Activated T-helper 1 cell treated with anti-CD3 and anti-CD28 coated beads, Interleukin-2, amount 50 U/mL, for 16 hours (primary cell): ENCODE data around the gene IPO11.
"Not testable (repeated sequence)": the region's sequence is repeated elsewhere in the genome, so short reads cannot be mapped to it uniquely, and the experiment has no call there.

Experiments
- DNase-seq, 2 donors: peaks; one replicate each; pipeline ENCODE4 v3.0.0-alpha.2; 2020; ENCODE audit warnings: low read depth in 1 of 2, low spot score in 1 of 2

The IPO11 gene

GRCh38 chr5:62448528-62448927, 36.0 kb downstream of the IPO11 start:
- DNase-seq: no peak

DNA sequence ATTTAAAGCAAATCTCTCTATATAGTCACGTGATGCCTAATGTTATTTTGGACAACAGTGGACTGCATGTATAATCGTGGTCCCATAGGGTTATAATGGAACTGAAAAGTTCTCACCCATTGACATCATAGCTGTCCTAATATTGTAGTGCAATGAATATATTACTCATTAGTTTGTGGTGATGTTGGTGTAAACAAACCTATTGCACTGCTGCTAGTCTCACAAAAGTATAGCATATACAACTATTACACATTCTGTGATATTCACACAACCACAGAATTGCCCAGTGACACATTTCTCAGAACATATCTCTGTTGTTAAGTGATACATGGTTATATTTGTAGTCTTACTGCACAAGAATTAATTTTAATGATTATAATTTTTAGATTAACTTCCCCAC, 37.7 kb downstream of the IPO11 start:
- DNase-seq: no peak

- no peak for DNase-seq
Measured at GRCh38 chr5:62457071-62457470, 44.5 kb downstream of the IPO11 start.

DNA sequence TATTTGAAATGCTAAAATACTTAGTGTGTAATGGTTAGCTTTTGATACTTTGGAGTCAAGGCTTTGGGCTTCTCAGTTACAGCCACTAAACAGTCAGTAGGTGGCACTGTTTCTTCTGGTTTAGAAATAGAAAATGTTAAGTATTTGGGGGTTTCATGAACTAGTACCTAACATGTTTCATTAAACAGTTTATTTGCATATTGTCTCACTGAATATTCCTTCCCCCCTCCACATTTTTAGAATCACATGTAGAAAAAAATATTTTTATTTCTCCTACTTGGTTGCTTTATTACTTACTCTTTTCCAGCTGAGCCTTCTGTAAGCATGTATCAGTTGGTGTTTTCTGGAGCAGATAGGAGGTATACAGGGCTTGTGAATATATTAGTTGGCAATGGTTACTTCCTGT, 48.0 kb downstream of the IPO11 start:
- DNase-seq: no peak

DNA sequence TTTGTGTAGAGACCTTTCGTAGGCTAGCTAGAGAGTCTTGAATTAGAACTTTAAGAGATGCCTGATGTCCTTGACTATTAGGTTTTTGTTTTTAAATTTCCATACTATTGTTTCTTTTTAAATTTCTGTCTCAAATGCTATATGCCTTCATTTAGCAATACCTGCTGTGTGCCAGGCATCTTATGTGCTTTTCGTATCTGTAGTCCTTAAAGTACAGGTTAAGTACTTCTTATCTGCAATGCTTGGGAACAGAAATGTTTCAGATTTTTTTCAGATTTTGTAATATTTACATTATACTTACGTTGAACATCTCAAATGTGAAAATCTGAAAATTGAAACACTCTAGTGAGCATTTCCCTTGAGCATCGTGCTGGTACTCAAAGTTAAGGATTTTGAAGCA, 49.0 kb downstream of the IPO11 start:
- no peak for DNase-seq

DNA sequence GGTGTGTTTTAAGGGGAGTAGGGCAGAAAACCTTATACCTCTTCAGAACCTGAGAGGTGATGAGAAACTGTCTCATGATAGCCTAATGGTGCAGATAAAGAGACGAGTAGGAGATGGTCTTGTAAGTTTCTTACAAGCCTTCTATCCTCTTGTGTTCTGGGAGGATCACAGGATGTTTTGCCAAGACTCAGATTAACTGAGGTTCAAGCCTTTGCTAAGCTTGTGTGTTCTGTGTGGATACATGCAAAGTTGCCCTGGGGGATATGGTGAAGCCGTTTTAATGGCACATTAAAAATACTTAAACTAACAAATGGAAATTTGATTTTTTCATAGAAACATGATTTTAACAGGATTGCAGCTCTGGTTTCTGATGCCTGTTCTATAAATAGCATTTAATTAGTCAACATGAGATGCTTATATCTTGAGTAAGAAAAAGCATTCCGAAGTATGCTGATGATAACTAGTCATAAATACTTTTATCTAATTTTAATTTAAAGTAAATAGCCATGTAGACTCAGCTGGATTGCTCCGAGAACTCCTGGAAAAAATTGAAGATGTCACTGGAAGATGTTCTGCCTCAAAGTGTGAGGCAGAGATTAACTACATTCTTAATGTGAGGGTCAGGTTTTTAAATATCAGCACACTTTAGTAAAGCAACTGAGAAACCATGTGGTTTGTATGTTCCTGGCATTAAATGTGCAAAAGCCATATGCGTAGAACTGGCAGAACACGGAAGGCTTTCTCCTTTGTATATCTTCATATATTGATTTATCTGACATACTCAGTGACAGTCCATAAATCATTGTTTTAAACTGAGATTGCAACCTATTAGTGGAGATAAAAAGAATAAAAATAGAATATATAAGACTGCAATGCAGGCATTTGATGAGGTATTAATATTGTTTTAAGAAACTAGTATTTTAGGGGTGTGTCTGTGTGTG, 53.7 kb downstream of the IPO11 start:
- DNase-seq: no peak

- DNase-seq: no peak
Measured at GRCh38 chr5:62473209-62473608, 60.6 kb downstream of the IPO11 start.

GRCh38 chr5:62475072-62475471, 62.5 kb downstream of the IPO11 start:
- no peak for DNase-seq

- DNase-seq: no peak
Measured at GRCh38 chr5:62477801-62478200, 65.2 kb downstream of the IPO11 start.

- no peak for DNase-seq
Measured at GRCh38 chr5:62483556-62483955, 71.0 kb downstream of the IPO11 start.

- no peak for DNase-seq
Measured at GRCh38 chr5:62486672-62487071, 74.1 kb downstream of the IPO11 start.

GRCh38 chr5:62488531-62488930, 76.0 kb downstream of the IPO11 start:
- DNase-seq: no peak

- DNase-seq: no peak
Measured at GRCh38 chr5:62489471-62489870, 76.9 kb downstream of the IPO11 start.

DNA sequence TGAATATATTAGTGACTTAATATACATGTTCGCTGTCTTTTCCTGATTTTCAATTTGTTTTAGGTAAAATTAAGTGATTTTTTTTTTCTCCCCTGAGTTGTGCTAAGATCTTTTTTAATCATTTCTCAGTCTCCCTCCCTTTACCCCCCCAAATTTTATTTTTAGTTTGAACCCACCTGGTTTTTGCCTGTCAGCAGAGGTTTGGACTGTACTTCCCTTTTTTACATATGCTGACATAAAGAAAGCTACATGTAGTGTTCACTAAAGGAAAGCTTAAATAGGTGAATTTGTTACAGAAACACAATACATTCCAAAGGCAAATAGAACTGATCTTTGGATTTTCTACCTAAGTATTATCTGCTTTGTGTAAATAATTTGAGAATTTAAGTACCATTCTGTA, 82.2 kb downstream of the IPO11 start:
- DNase-seq: no peak

DNA sequence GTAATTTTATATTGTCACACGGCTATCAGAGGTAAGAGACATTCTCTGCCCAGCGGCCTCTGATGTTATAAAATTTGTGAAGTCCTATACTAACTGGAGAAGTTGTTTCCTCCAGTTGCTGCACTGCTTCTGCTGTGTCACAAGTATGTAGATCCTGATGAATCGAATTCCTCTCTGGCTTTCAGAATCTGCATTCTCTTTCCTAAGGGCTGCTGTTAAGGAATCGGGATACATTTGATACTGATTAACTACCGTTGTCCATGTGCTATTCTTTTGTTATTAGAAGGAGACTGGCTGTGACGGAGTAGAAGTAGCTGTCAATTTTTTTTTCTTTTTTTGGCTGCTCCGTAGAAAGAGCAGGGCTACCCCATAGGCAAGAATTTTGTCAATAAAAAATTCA, 84.3 kb downstream of the IPO11 start:
- no peak for DNase-seq

DNA sequence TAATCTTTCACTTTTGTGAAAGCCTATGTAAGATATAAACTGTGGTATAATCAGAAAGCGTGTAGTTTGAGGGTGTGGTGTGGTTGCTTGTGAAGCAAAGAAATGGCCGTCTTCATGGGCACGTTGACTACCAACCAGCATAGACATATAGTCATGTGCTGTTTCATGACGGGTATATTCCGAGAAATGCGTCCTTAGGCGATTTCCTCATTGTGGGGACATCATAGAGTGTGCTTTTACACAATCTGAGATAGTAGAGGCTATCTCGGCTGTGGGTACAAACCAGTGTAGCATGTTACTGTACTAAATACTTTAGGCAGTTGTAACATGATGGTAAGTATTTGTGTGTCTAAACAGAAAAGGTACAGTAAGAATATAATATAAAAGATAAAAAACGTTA, 86.4 kb downstream of the IPO11 start:
- no peak for DNase-seq

DNA sequence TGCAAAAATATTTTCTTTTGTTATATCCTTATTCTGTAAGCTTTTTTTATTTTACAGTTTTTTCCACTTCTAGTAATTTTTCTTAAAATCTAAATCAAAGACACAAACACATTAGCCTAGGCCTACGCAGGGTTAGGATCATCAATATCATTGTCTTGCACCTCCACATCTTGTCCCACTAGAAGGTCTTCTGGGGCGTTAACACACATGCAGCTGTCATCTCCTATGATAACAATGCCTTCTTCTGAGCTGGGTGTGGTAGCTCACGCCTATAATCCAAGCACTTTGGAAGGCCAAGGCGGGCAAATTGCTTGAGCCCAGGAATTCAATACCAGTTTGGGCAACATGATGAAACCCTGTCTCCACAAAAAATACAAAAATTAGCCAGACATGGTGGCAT, 87.2 kb downstream of the IPO11 start:
- no peak for DNase-seq

GRCh38 chr5:62502456-62503101, 90.0 kb downstream of the IPO11 start:
- no peak for DNase-seq

DNA sequence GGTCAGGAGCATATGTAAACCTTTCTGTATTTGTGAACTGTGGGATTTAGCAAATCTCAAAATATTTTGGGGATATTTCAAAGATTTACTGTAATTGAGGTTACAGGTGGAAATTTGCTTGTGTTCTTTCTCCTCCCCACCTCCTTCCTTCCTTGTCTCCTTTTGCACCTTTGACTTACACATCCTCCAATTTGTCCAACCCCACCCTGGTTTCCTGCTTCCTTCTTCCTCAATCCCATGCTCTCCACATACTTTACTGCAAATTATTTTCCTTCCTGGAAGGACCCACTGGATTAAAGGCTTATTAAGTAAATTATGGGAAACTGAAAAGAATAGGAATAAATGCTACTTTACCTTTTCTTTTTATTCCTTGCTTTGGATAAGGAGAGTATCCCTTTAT, 91.6 kb downstream of the IPO11 start:
- DNase-seq: no peak

DNA sequence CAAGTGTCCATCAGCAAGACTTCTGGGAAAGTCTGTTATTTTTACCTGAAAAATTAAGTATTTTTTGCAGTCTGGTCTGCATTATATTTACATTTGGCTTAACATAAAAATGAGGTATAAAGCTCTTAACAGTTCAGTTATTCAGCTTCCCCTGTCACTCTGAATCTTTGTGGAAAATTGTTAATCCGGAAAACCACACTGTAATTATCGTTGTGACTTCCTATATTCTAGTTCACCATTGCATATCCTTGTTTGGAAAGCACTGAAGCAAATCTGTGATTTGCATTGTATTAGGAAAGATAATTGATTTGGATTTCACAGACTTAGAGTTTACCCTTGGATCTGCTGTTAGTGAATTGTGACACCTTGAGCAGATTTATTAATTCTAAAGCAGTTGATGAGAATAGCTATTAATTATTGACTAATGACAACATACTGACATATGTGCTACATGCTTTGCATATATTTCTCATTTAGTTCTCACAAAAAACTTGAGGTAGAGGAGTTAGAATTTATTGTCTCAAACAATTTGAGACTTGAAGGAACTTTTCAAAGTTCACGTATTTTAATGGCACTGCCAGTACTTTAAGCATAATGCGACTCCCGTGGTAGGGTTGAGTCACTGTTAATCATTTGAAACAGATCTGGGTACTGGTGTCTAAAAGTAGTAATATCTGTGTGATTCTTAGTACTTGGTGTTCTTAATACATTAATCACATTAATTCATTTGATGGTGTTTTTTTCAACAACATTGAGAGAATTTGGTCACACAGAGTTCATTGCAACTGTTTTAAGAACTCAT, 94.3 kb downstream of the IPO11 start:
- DNase-seq: no peak

GRCh38 chr5:62508760-62509159, 96.2 kb downstream of the IPO11 start:
- not testable (repeated sequence) for DNase-seq

GRCh38 chr5:62509806-62510205, 97.2 kb downstream of the IPO11 start:
- no peak for DNase-seq
